ENCODE results near the gene NXF1. TPM values are rescaled to one million over a fixed set of nuclear protein-coding genes. Genes with fewer than 3 reads are reported as not detected.

Gene NXF1
- total and polyA plus RNA-seq, 10 of the 15 experiments (the other 5 are each of a cell fraction or from before 2014, with no cell fraction given) = 20.7 to 84.9 (median 40.6) TPM

DNA sequence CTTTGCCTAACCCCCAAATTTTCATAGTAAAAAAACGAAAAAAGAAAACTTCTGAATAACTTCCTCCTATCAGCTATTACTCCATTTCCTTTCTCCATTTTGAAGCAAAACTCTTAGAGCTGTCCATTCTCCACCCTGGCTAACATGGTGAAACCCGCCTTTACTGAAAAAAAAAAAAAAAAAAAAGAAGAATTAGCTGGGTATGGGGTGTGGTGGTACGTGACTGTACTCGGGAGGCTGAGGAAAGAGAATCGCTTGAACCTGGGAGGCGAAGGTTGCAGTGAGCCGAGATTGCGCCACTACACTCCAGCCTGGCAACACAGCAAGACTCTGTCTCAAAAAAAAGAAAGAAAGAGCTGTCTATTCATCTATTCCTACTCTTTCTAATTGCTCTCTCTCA lies 11.3 kb upstream of the NXF1 start:
- in situ Hi-C loops (cut with MboI) = no loop called here
- no peak overlapping the region for H3K27ac ChIP-seq (ENCODE audit: control insufficient read depth, insufficient read depth)
- ChIA-PET RAD21 (ENCODE audit: unreplicated experiment) (interaction anchor here (0.6 to 0.7 kb wide), 2 partner anchors 15 to 89 kb away, joined by 3 read pairs; partner anchors contain the start of gene STX5), SMC1A (ENCODE audit: uncharacterized antibody, unreplicated experiment) (interaction anchor here (0.7 to 2.2 kb wide), 9 partner anchors 10 to 86 kb away, joined by 3 to 10 read pairs (median 3); partner anchors contain the start of genes NXF1 and STX5), CTCF (interaction anchor here (0.7 to 1.8 kb wide), 5 partner anchors 11 to 59 kb away, joined by 3 to 4 read pairs (median 4); no protein-coding TSS in a partner anchor), POLR2A (interaction anchor here (0.6 to 1.7 kb wide), 9 partner anchors 9 to 1439 kb away, joined by 3 to 17 read pairs (median 3); partner anchors contain the start of genes NXF1, STX5 and ZBTB3)
- FAIRE-seq (no peak), ATAC-seq (no peak), DNase-seq (ENCODE audit: low read depth, low spot score) (no peak)
- TF ChIP-seq SUZ12 (IDR thresholded peaks at IDR 0.05; ENCODE audit: unreplicated experiment) (no peak), E2F8 (IDR thresholded peaks at IDR 0.05; ENCODE audit: low read depth, partially characterized antibody) (no peak), CUX1 (IDR thresholded peaks at IDR 0.05; ENCODE audit: insufficient replicate concordance, low read depth, low read length) (no peak), NR2C1 (IDR thresholded peaks at IDR 0.05) (no peak), BMI1 (IDR thresholded peaks at IDR 0.05; ENCODE audit: borderline replicate concordance) (no peak), ZNF207 (IDR thresholded peaks at IDR 0.05; ENCODE audit: borderline replicate concordance) (no peak), FOS (IDR thresholded peaks at IDR 0.05; ENCODE audit: borderline replicate concordance, extremely low read depth, insufficient read length) (no peak)
- TF ChIP-seq, protein P1, sequence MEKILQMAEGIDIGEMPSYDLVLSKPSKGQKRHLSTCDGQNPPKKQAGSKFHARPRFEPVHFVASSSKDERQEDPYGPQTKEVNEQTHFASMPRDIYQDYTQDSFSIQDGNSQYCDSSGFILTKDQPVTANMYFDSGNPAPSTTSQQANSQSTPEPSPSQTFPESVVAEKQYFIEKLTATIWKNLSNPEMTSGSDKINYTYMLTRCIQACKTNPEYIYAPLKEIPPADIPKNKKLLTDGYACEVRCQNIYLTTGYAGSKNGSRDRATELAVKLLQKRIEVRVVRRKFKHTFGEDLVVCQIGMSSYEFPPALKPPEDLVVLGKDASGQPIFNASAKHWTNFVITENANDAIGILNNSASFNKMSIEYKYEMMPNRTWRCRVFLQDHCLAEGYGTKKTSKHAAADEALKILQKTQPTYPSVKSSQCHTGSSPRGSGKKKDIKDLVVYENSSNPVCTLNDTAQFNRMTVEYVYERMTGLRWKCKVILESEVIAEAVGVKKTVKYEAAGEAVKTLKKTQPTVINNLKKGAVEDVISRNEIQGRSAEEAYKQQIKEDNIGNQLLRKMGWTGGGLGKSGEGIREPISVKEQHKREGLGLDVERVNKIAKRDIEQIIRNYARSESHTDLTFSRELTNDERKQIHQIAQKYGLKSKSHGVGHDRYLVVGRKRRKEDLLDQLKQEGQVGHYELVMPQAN (conservative IDR thresholded peaks at IDR 0.05) = no peak
- TF ChIP-seq, protein P2, sequence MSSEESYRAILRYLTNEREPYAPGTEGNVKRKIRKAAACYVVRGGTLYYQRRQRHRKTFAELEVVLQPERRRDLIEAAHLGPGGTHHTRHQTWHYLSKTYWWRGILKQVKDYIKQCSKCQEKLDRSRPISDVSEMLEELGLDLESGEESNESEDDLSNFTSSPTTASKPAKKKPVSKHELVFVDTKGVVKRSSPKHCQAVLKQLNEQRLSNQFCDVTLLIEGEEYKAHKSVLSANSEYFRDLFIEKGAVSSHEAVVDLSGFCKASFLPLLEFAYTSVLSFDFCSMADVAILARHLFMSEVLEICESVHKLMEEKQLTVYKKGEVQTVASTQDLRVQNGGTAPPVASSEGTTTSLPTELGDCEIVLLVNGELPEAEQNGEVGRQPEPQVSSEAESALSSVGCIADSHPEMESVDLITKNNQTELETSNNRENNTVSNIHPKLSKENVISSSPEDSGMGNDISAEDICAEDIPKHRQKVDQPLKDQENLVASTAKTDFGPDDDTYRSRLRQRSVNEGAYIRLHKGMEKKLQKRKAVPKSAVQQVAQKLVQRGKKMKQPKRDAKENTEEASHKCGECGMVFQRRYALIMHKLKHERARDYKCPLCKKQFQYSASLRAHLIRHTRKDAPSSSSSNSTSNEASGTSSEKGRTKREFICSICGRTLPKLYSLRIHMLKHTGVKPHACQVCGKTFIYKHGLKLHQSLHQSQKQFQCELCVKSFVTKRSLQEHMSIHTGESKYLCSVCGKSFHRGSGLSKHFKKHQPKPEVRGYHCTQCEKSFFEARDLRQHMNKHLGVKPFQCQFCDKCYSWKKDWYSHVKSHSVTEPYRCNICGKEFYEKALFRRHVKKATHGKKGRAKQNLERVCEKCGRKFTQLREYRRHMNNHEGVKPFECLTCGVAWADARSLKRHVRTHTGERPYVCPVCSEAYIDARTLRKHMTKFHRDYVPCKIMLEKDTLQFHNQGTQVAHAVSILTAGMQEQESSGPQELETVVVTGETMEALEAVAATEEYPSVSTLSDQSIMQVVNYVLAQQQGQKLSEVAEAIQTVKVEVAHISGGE (CRISPR knock-in tag; IDR thresholded peaks at IDR 0.05) = no peak
- no peaks in the 10 kb centered on the region for H3K27me3 ChIP-seq (replicated peaks in 1 of 2; ENCODE audit: control insufficient read depth in 2 of 2, insufficient read depth in 2 of 2, low read length in 1 of 2)
- BruUV-seq (replicated peaks) = no TSS peak
- 91% methylated on average over 8 of the region's 8 CpGs for WGBS (ENCODE audit: insufficient coverage, insufficient replicate concordance, low lambda C conversion rate, missing lambda C conversion rate)
- intact Hi-C loops (cut with micrococcal nuclease; ENCODE audit: unreplicated experiment) = no loop called here
- no peaks in the 10 kb centered on the region for H3K79me2 ChIP-seq (ENCODE audit: control insufficient read depth, insufficient read depth, low read length)
- no peak overlapping the region for H3K4me2 ChIP-seq (ENCODE audit: control insufficient read depth, insufficient read depth)
- H4K20me1 ChIP-seq (ENCODE audit: control insufficient read depth, insufficient read depth) = no peaks in the 10 kb centered on the region
- H3K4me1 ChIP-seq (ENCODE audit: control insufficient read depth, insufficient read depth, low read length) = no peaks in the 10 kb centered on the region
- no peak overlapping the region for H3K9ac ChIP-seq (ENCODE audit: control insufficient read depth, insufficient read depth, low read length)
- H3K4me3 ChIP-seq = no peak overlapping the region
- H3K36me3 ChIP-seq (ENCODE audit: control insufficient read depth in 2 of 2, insufficient read depth in 2 of 2, low read length in 1 of 2) = peaks cover 0 to 2% of the 10 kb centered on the region in 2 experiments; a peak in 2 of 4 replicates
- no peaks in the 10 kb centered on the region for H3K9me3 ChIP-seq (replicated peaks; ENCODE audit: control insufficient read depth, insufficient read depth, low read length)
- H2AFZ ChIP-seq (ENCODE audit: control insufficient read depth, low read depth, low read length) = no peak overlapping the region
